HepG2 (cell line): ENCODE results near the gene SLIT1. TPM values are rescaled to one million over a fixed set of nuclear protein-coding genes. Genes with fewer than 3 reads are reported as not detected.
A peak's percentile ranks its signal among the peaks of the same experiment; 100 is the strongest.

ENCODE experiments used
- ARNT2 ChIP-seq: sonication (generic); formaldehyde crosslinking; IDR thresholded peaks from 2 replicates; pipeline ENCODE4 v1.8.0; 2022; ENCODE audit warnings: mild to moderate bottlenecking, low read depth, missing genetic modification reagents, moderate library complexity
- FOXA1 ChIP-seq, 2 experiments: fragments of 450-650 bp in 1 of 2; sonication (generic) in 1 of 2; formaldehyde crosslinking in 1 of 2; IDR thresholded peaks; 2 replicates each; pipeline versions ENCODE4 v1.4.0 to v1.6.1; 2016 to 2020; ENCODE audit warnings: missing genetic modification reagents in 1 of 2
- SALL1 ChIP-seq: sonication (generic); formaldehyde crosslinking; IDR thresholded peaks from 2 replicates; pipeline ENCODE4 v1.8.0; 2022; ENCODE audit warnings: mild to moderate bottlenecking, missing genetic modification reagents
- SMARCC2 ChIP-seq: fragments of 450-650 bp; IDR thresholded peaks from 2 replicates; pipeline ENCODE4 v1.6.1; 2017; ENCODE audit warnings: antibody characterized with exemption, mild to moderate bottlenecking
- STAT5B ChIP-seq: sonication (generic); formaldehyde crosslinking; IDR thresholded peaks from 2 replicates; pipeline ENCODE4 v1.4.0; 2020; ENCODE audit warnings: missing genetic modification reagents
- TP53 ChIP-seq: sonication (generic); formaldehyde crosslinking; conservative IDR thresholded peaks from 2 replicates; pipeline ENCODE4 v1.4.0; 2020; ENCODE audit warnings: missing genetic modification reagents
- ZNF235 ChIP-seq: sonication (generic); formaldehyde crosslinking; IDR thresholded peaks from 2 replicates; pipeline ENCODE4 v1.8.1; 2023; ENCODE audit warnings: mild to moderate bottlenecking, missing genetic modification reagents, borderline replicate concordance
- polyA plus RNA-seq, 8 experiments: library from polyadenylated mRNA; depleted of rRNA in 3 of 8; stranded (reverse) in 7 of 8; unstranded in 1 of 8; fragments of >200 nt; fragmentation: Illumina TruSeq in 4 of 8; extraction: Trizol in 4 of 8; gene quantifications; 2 replicates each; pipeline versions ENCODE4 v1.2.1 to v1.2.3, GENCODE V29; 2011 to 2016; ENCODE audit warnings: low read depth in 4 of 8, missing spikeins in 1 of 8, mixed read lengths in 1 of 8; ENCODE audit not compliant: insufficient read depth in 1 of 8
- total RNA-seq, 5 experiments: library from RNA; depleted of rRNA; stranded (reverse); fragments of >200 nt; fragmentation: Illumina TruSeq; extraction: Trizol; gene quantifications; 2 replicates each; pipeline ENCODE4 v1.2.3, GENCODE V29; 2016; ENCODE audit warnings: low read depth in 1 of 5
- TF ChIP-seq, protein P1 (sequence below): sonication (generic); formaldehyde crosslinking; conservative IDR thresholded peaks from 2 replicates; pipeline ENCODE4 v1.4.0; 2020; ENCODE audit warnings: mild to moderate bottlenecking, missing genetic modification reagents, moderate library complexity
- TF ChIP-seq, protein P2 (sequence below): sonication (generic); formaldehyde crosslinking; IDR thresholded peaks from 2 replicates; pipeline ENCODE4 v1.5.1; 2020; ENCODE audit warnings: mild to moderate bottlenecking, moderate library complexity, missing genetic modification reagents
- TF ChIP-seq, protein P3 (sequence below): sonication (generic); formaldehyde crosslinking; IDR thresholded peaks from 2 replicates; pipeline ENCODE4 v1.5.1; 2020; ENCODE audit warnings: missing genetic modification reagents, mild to moderate bottlenecking, borderline replicate concordance
- TF ChIP-seq, protein P4 (sequence below): sonication (generic); IDR thresholded peaks from 2 replicates; pipeline ENCODE4 v1.6.1; 2016; ENCODE audit warnings: low read depth, borderline replicate concordance
- TF ChIP-seq, protein P5 (sequence below): sonication (generic); formaldehyde crosslinking; IDR thresholded peaks from 2 replicates; pipeline ENCODE4 v1.8.1; 2022; ENCODE audit warnings: low read depth, mild to moderate bottlenecking, missing genetic modification reagents

Gene SLIT1
- total and polyA plus RNA-seq, 2 of the 13 experiments (the other 11 are each of a cell fraction or from before 2014, with no cell fraction given) = 0.09 to 0.33 TPM

DNA sequence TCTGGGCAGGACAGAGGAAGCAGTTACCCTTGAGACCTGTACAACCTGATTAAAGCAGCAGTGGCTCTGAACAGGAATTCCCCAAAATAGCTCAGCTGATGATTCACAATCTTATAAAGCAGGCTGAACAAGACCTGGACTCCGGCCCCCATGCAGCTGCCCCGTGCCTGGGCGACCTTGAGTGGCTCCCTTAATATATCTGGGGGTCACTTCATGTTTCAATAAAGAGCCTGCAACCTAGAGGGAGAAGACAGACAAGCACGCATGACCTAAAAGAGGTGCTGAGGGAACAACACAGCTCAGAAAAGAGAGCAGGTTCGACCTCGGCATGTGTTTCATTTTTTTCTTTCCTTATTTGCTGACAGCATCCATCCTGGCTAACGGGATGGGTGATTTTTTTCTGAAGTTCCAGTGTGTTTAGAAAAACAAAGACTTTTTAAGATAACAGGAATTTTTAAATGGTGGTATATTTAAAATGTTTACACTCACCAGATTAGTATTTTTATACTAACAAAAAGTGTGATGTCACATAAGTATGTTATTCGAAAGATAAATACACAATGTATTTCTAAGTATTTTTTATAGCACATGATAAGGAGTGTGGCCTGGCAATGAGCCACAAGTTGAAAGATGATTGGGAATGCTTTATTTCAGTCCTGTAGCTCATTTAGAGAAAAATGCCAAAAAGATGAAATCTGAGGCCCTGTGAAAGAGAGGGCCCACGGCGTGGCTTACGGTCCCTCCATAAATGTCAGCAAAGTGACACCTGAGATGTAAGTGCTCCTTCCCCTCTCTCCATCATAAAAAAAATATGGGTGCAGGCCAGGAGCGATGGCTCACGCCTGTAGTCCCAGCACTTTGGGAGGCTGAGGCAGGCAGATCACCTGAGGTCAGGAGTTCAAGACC, 161.3 kb downstream of the SLIT1 start (continued):
- TF ChIP-seq TP53 (CRISPR knock-in tag) = no peak
- TF ChIP-seq SALL1 (CRISPR knock-in tag) = peak; percentile 76
- TF ChIP-seq, protein P1, sequence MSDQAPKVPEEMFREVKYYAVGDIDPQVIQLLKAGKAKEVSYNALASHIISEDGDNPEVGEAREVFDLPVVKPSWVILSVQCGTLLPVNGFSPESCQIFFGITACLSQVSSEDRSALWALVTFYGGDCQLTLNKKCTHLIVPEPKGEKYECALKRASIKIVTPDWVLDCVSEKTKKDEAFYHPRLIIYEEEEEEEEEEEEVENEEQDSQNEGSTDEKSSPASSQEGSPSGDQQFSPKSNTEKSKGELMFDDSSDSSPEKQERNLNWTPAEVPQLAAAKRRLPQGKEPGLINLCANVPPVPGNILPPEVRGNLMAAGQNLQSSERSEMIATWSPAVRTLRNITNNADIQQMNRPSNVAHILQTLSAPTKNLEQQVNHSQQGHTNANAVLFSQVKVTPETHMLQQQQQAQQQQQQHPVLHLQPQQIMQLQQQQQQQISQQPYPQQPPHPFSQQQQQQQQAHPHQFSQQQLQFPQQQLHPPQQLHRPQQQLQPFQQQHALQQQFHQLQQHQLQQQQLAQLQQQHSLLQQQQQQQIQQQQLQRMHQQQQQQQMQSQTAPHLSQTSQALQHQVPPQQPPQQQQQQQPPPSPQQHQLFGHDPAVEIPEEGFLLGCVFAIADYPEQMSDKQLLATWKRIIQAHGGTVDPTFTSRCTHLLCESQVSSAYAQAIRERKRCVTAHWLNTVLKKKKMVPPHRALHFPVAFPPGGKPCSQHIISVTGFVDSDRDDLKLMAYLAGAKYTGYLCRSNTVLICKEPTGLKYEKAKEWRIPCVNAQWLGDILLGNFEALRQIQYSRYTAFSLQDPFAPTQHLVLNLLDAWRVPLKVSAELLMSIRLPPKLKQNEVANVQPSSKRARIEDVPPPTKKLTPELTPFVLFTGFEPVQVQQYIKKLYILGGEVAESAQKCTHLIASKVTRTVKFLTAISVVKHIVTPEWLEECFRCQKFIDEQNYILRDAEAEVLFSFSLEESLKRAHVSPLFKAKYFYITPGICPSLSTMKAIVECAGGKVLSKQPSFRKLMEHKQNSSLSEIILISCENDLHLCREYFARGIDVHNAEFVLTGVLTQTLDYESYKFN (CRISPR knock-in tag) = peak; percentile 40; the same call in 1 of the 2 replicates
- TF ChIP-seq, protein P2, sequence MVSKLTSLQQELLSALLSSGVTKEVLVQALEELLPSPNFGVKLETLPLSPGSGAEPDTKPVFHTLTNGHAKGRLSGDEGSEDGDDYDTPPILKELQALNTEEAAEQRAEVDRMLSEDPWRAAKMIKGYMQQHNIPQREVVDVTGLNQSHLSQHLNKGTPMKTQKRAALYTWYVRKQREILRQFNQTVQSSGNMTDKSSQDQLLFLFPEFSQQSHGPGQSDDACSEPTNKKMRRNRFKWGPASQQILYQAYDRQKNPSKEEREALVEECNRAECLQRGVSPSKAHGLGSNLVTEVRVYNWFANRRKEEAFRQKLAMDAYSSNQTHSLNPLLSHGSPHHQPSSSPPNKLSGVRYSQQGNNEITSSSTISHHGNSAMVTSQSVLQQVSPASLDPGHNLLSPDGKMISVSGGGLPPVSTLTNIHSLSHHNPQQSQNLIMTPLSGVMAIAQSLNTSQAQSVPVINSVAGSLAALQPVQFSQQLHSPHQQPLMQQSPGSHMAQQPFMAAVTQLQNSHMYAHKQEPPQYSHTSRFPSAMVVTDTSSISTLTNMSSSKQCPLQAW = 0 out of 2 replicates have a peak, but pooled peaks have one; percentile 45
- TF ChIP-seq SMARCC2 = no peak
- no peak for TF ChIP-seq ZNF235 (CRISPR knock-in tag)
- no peak for TF ChIP-seq ARNT2 (CRISPR knock-in tag)
- TF ChIP-seq FOXA1 (IDR thresholded peaks at IDR 0.05) = no peak
- no peak for TF ChIP-seq FOXA1 (CRISPR knock-in tag; IDR thresholded peaks at IDR 0.05)
- TF ChIP-seq, protein P3, sequence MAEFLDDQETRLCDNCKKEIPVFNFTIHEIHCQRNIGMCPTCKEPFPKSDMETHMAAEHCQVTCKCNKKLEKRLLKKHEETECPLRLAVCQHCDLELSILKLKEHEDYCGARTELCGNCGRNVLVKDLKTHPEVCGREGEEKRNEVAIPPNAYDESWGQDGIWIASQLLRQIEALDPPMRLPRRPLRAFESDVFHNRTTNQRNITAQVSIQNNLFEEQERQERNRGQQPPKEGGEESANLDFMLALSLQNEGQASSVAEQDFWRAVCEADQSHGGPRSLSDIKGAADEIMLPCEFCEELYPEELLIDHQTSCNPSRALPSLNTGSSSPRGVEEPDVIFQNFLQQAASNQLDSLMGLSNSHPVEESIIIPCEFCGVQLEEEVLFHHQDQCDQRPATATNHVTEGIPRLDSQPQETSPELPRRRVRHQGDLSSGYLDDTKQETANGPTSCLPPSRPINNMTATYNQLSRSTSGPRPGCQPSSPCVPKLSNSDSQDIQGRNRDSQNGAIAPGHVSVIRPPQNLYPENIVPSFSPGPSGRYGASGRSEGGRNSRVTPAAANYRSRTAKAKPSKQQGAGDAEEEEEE (CRISPR knock-in tag) = no peak
- TF ChIP-seq, protein P4, sequence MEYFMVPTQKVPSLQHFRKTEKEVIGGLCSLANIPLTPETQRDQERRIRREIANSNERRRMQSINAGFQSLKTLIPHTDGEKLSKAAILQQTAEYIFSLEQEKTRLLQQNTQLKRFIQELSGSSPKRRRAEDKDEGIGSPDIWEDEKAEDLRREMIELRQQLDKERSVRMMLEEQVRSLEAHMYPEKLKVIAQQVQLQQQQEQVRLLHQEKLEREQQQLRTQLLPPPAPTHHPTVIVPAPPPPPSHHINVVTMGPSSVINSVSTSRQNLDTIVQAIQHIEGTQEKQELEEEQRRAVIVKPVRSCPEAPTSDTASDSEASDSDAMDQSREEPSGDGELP = peak; percentile 64; the same call in 1 of the 2 replicates
- TF ChIP-seq STAT5B (CRISPR knock-in tag) = no peak
- TF ChIP-seq, protein P5, sequence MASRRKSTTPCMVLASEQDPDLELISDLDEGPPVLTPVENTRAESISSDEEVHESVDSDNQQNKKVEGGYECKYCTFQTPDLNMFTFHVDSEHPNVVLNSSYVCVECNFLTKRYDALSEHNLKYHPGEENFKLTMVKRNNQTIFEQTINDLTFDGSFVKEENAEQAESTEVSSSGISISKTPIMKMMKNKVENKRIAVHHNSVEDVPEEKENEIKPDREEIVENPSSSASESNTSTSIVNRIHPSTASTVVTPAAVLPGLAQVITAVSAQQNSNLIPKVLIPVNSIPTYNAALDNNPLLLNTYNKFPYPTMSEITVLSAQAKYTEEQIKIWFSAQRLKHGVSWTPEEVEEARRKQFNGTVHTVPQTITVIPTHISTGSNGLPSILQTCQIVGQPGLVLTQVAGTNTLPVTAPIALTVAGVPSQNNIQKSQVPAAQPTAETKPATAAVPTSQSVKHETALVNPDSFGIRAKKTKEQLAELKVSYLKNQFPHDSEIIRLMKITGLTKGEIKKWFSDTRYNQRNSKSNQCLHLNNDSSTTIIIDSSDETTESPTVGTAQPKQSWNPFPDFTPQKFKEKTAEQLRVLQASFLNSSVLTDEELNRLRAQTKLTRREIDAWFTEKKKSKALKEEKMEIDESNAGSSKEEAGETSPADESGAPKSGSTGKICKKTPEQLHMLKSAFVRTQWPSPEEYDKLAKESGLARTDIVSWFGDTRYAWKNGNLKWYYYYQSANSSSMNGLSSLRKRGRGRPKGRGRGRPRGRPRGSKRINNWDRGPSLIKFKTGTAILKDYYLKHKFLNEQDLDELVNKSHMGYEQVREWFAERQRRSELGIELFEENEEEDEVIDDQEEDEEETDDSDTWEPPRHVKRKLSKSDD = no peak
